Measurements from ENCODE around the gene BMAL1.

GRCh38 chr11:13354335-13354734 lies 76.7 kb downstream of the BMAL1 start:
- TF ChIP-seq CTCF (IDR thresholded peaks at IDR 0.05) (peak in 1 of 6 experiments; percentile 36), POLR2A (IDR thresholded peaks at IDR 0.05) (no peak)
